GM23338 (cell line): ENCODE data around the gene NPAS2. TPM values are rescaled to one million over a fixed set of nuclear protein-coding genes. Genes with fewer than 3 reads are reported as not detected.

ENCODE experiments used
- ATAC-seq: fragments of 200-7000 bp; cut with Tn5 transposase; 3 replicates; pipeline ENCODE4 v1.9.1; 2020
- DNase-seq: peaks from one replicate; pipeline ENCODE4 v3.0.0-alpha.2; 2015; ENCODE audit warnings: low spot score
- H2AFZ ChIP-seq: fragments of 200-600 bp; sonication (generic); 2 replicates; pipeline ENCODE4 v1.8.0; 2016; ENCODE audit warnings: antibody characterized with exemption, mild to moderate bottlenecking, moderate library complexity
- H3F3A ChIP-seq: fragments of 200-600 bp; sonication (generic); replicated peaks from 2 replicates; pipeline ENCODE4 v1.8.0; 2017; ENCODE audit warnings: antibody characterized with exemption, mixed run types, low read depth
- H3K27ac ChIP-seq: fragments of 200-600 bp; sonication (generic); 2 replicates; pipeline ENCODE4 v1.6.1; 2016; ENCODE audit warnings: low read depth
- H3K27me3 ChIP-seq: fragments of 200-600 bp; sonication (generic); 2 replicates; pipeline ENCODE4 v1.8.0; 2016; ENCODE audit warnings: mild to moderate bottlenecking, mixed run types, moderate library complexity; ENCODE audit not compliant: insufficient read depth
- H3K36me3 ChIP-seq: fragments of 200-600 bp; sonication (generic); 2 replicates; pipeline ENCODE4 v1.8.0; 2016; ENCODE audit warnings: mild to moderate bottlenecking; ENCODE audit not compliant: insufficient read depth
- H3K4me1 ChIP-seq: fragments of 200-600 bp; sonication (generic); 2 replicates; pipeline ENCODE4 v1.8.0; 2016; ENCODE audit warnings: mild to moderate bottlenecking, moderate library complexity; ENCODE audit not compliant: insufficient read depth
- H3K4me2 ChIP-seq: fragments of 200-600 bp; sonication (generic); 2 replicates; pipeline ENCODE4 v1.7.1; 2017; ENCODE audit warnings: mixed run types
- H3K4me3 ChIP-seq: fragments of 200-600 bp; sonication (generic); 2 replicates; pipeline ENCODE4 v1.6.1; 2016; ENCODE audit warnings: mixed run types
- H3K79me2 ChIP-seq: fragments of 200-600 bp; sonication (generic); replicated peaks from 2 replicates; pipeline ENCODE4 v1.8.0; 2017; ENCODE audit warnings: mild to moderate bottlenecking; ENCODE audit not compliant: insufficient read depth
- H3K9me2 ChIP-seq: fragments of 200-600 bp; sonication (generic); 2 replicates; pipeline ENCODE4 v1.8.0; 2017; ENCODE audit not compliant: insufficient read depth
- H4K20me1 ChIP-seq: fragments of 200-600 bp; sonication (generic); replicated peaks from 2 replicates; pipeline ENCODE4 v1.8.0; 2017; ENCODE audit warnings: mild to moderate bottlenecking; ENCODE audit not compliant: insufficient read depth
- H3K27ac Mint-ChIP-seq: 2 replicates; pipeline ENCODE4 v1.8.0; 2020; ENCODE audit warnings: inconsistent platforms, mild to moderate bottlenecking, moderate library complexity, mixed read lengths
- H3K27me3 Mint-ChIP-seq: 3 replicates; pipeline ENCODE4 v1.8.0; 2022; ENCODE audit warnings: low read depth, mild to moderate bottlenecking, moderate library complexity, mixed read lengths, inconsistent platforms; ENCODE audit not compliant: insufficient read depth, poor library complexity
- H3K36me3 Mint-ChIP-seq: 3 replicates; pipeline ENCODE4 v1.8.0; 2021; ENCODE audit warnings: low read depth, mild to moderate bottlenecking, inconsistent platforms, moderate library complexity, mixed read lengths
- H3K4me1 Mint-ChIP-seq: 3 replicates; pipeline ENCODE4 v1.8.0; 2020; ENCODE audit warnings: mild to moderate bottlenecking, inconsistent platforms, mixed read lengths
- H3K4me3 Mint-ChIP-seq: 3 replicates; pipeline ENCODE4 v1.8.0; 2021; ENCODE audit warnings: moderate library complexity, mild to moderate bottlenecking, inconsistent platforms, mixed read lengths
- H3K9me3 Mint-ChIP-seq: 3 replicates; pipeline ENCODE4 v1.8.0; 2020; ENCODE audit warnings: moderate library complexity, mild to moderate bottlenecking, inconsistent platforms, mixed read lengths
- CREB1 ChIP-seq: fragments of 250-450 bp; sonication (Bioruptor Pico); IDR thresholded peaks from 2 replicates; pipeline ENCODE4 v1.5.0; 2020; ENCODE audit warnings: low read depth, mild to moderate bottlenecking, moderate library complexity
- EZH2 ChIP-seq: fragments of 200-600 bp; sonication (generic); IDR thresholded peaks from one replicate; pipeline ENCODE4 v1.8.0; 2017; ENCODE audit warnings: antibody characterized with exemption, mild to moderate bottlenecking, low read depth; ENCODE audit not compliant: unreplicated experiment
- EZH2phosphoT487 ChIP-seq: fragments of 200-600 bp; sonication (generic); IDR thresholded peaks from one replicate; pipeline ENCODE4 v1.8.1; 2018; ENCODE audit warnings: antibody characterized with exemption; ENCODE audit not compliant: unreplicated experiment
- JUNB ChIP-seq: IDR thresholded peaks from one replicate; pipeline ENCODE4 v1.6.1; 2016; ENCODE audit warnings: antibody characterized with exemption; ENCODE audit not compliant: unreplicated experiment
- POLR2AphosphoS5 ChIP-seq: IDR thresholded peaks from 2 replicates; pipeline ENCODE4 v1.6.1; 2016; ENCODE audit warnings: antibody characterized with exemption, low read depth
- ZNF331 ChIP-seq: fragments of 250-450 bp; sonication (Bioruptor Pico); IDR thresholded peaks from 2 replicates; pipeline ENCODE4 v1.5.0; 2020; ENCODE audit warnings: low read depth, mild to moderate bottlenecking, moderate library complexity
- polyA plus RNA-seq: library from polyadenylated mRNA; unstranded; fragments of >200 nt; fragmentation: Nextera tagmentation; extraction: Ambion mirVana; gene quantifications from 2 replicates; pipeline ENCODE4 v1.2.1, GENCODE V29; 2016
- total RNA-seq: library from RNA; depleted of rRNA; stranded (reverse); fragments of >200 nt; shearing (Covaris generic); gene quantifications from 2 replicates; pipeline ENCODE4 v1.2.3, GENCODE V29; 2014
- TF ChIP-seq, protein P1 (sequence below): IDR thresholded peaks from one replicate; pipeline ENCODE4 v1.6.1; 2018; ENCODE audit warnings: antibody characterized with exemption; ENCODE audit not compliant: unreplicated experiment
- TF ChIP-seq, protein P2 (sequence below): IDR thresholded peaks from 2 replicates; pipeline ENCODE4 v1.6.1; 2016; ENCODE audit warnings: antibody characterized with exemption

The NPAS2 gene
- total and polyA plus RNA-seq, 2 experiments from 2014 or later: 0.56 to 1.1 TPM

DNA sequence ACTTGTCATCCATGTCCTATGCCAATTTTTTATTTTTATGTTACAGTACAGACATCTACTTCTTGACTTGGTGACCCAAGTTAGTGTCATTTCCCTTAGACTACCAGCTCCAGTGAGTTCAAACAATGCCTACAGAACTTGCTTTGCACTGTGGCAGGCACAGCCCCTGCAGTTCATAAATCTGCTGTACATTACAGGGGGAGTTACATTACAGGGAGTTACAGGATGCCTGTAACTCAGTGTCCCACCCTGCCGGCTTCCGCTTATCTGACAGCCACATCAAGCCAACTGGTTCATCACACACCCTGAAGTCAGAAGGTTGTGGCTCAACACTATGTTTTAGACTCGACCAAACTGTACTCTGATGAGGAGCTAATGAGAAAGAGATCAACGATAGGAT lies 7.8 kb upstream of the NPAS2 start:
- ATAC-seq: no peak
- Mint-ChIP-seq H3K27me3 (peaks cover 5% of the 10 kb centered on the region), H3K4me3 (no peak overlapping the region), H3K9me3 (peaks cover 5% of the 10 kb centered on the region; the same call in 2 of the 3 replicates), H3K4me1 (peaks cover 32% of the 10 kb centered on the region), H3K27ac (no peak overlapping the region), H3K36me3 (peaks cover 4% of the 10 kb centered on the region; the same call in 2 of the 3 replicates)
- Histone ChIP-seq H3F3A (no peaks in the 10 kb centered on the region), H3K27me3 (peaks cover 5% of the 10 kb centered on the region), H3K9me2 (peaks cover 8% of the 10 kb centered on the region; the same call in 1 of the 2 replicates), H2AFZ (no peak overlapping the region), H3K36me3 (no peaks in the 10 kb centered on the region), H3K27ac (no peak overlapping the region), H3K4me3 (no peak overlapping the region), H3K4me2 (no peak overlapping the region), H3K4me1 (peaks cover 17% of the 10 kb centered on the region), H4K20me1 (no peaks in the 10 kb centered on the region), H3K79me2 (no peaks in the 10 kb centered on the region)
- DNase-seq: no peak
- TF ChIP-seq ZNF331 (CRISPR knock-in tag) (no peak), EZH2phosphoT487 (no peak), POLR2AphosphoS5 (no peak), CREB1 (no peak)
- TF ChIP-seq, protein P1, sequence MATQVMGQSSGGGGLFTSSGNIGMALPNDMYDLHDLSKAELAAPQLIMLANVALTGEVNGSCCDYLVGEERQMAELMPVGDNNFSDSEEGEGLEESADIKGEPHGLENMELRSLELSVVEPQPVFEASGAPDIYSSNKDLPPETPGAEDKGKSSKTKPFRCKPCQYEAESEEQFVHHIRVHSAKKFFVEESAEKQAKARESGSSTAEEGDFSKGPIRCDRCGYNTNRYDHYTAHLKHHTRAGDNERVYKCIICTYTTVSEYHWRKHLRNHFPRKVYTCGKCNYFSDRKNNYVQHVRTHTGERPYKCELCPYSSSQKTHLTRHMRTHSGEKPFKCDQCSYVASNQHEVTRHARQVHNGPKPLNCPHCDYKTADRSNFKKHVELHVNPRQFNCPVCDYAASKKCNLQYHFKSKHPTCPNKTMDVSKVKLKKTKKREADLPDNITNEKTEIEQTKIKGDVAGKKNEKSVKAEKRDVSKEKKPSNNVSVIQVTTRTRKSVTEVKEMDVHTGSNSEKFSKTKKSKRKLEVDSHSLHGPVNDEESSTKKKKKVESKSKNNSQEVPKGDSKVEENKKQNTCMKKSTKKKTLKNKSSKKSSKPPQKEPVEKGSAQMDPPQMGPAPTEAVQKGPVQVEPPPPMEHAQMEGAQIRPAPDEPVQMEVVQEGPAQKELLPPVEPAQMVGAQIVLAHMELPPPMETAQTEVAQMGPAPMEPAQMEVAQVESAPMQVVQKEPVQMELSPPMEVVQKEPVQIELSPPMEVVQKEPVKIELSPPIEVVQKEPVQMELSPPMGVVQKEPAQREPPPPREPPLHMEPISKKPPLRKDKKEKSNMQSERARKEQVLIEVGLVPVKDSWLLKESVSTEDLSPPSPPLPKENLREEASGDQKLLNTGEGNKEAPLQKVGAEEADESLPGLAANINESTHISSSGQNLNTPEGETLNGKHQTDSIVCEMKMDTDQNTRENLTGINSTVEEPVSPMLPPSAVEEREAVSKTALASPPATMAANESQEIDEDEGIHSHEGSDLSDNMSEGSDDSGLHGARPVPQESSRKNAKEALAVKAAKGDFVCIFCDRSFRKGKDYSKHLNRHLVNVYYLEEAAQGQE: no peak
- TF ChIP-seq, protein P2, sequence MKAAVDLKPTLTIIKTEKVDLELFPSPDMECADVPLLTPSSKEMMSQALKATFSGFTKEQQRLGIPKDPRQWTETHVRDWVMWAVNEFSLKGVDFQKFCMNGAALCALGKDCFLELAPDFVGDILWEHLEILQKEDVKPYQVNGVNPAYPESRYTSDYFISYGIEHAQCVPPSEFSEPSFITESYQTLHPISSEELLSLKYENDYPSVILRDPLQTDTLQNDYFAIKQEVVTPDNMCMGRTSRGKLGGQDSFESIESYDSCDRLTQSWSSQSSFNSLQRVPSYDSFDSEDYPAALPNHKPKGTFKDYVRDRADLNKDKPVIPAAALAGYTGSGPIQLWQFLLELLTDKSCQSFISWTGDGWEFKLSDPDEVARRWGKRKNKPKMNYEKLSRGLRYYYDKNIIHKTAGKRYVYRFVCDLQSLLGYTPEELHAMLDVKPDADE: no peak

DNA sequence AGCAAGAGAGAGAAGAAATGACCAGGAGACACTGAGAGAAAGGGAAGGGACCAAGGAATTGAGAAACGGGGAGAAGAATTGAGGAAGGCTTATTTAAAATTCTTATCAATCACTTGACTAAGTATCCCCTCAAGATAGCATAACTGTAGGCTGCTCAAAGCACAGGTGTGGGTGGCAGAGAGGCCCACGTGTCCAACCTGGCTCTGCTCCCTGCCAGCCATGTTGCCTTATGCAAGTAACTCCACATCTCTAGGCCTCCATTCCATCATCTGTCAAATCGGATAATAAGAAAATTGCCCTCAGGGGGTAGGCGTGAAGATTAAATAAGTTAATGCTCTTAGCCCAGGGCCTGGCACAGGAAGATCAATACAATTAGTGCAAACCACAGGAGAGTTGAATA lies 7.4 kb upstream of the NPAS2 start:
- no peaks in the 10 kb centered on the region for H3K79me2 ChIP-seq
- no peak overlapping the region for H3K4me3 ChIP-seq
- Mint-ChIP-seq H3K27ac (no peak overlapping the region), H3K4me1 (peaks cover 33% of the 10 kb centered on the region), H3K36me3 (peaks cover 4% of the 10 kb centered on the region; the same call in 2 of the 3 replicates), H3K9me3 (peaks cover 5% of the 10 kb centered on the region; the same call in 2 of the 3 replicates), H3K4me3 (no peak overlapping the region), H3K27me3 (peaks cover 10% of the 10 kb centered on the region)
- peaks cover 17% of the 10 kb centered on the region for H3K4me1 ChIP-seq
- H3K36me3 ChIP-seq: no peaks in the 10 kb centered on the region
- H4K20me1 ChIP-seq: no peaks in the 10 kb centered on the region
- H3F3A ChIP-seq: no peaks in the 10 kb centered on the region
- DNase-seq (no peak), ATAC-seq (no peak)
- no peak overlapping the region; the same call in 1 of the 2 replicates for H3K4me2 ChIP-seq
- H3K9me2 ChIP-seq: peaks cover 8% of the 10 kb centered on the region; the same call in 1 of the 2 replicates
- H2AFZ ChIP-seq: no peak overlapping the region
- H3K27ac ChIP-seq: no peak overlapping the region
- peaks cover 10% of the 10 kb centered on the region for H3K27me3 ChIP-seq
- TF ChIP-seq POLR2AphosphoS5 (no peak), ZNF331 (CRISPR knock-in tag) (no peak), JUNB (no peak), EZH2 (no peak)
- TF ChIP-seq, protein P1: no peak
